GM13976 (cell line): ENCODE data around the gene SEMA3A.

ENCODE experiments used
- DNase-seq: peaks from one replicate; pipeline ENCODE4 v3.0.0; 2012; ENCODE audit warnings: low spot score
- in situ Hi-C: fragments of 300-500 bp; cut with MboI; formaldehyde crosslinking; loops from one replicate; pipeline ENCODE4 v1.12.0; 2022; ENCODE audit warnings: low sequenced_read_pairs, mixed read lengths, inconsistent platforms; ENCODE audit not compliant: unreplicated experiment
- TF ChIP-seq, protein P1 (sequence below): IDR thresholded peaks from 2 replicates; pipeline ENCODE4 v1.5.1; 2012; ENCODE audit warnings: borderline replicate concordance, mild to moderate bottlenecking; ENCODE audit not compliant: insufficient read depth; ENCODE audit errors: extremely low read depth, missing control alignments, control extremely low read depth

SEMA3A gene

DNA sequence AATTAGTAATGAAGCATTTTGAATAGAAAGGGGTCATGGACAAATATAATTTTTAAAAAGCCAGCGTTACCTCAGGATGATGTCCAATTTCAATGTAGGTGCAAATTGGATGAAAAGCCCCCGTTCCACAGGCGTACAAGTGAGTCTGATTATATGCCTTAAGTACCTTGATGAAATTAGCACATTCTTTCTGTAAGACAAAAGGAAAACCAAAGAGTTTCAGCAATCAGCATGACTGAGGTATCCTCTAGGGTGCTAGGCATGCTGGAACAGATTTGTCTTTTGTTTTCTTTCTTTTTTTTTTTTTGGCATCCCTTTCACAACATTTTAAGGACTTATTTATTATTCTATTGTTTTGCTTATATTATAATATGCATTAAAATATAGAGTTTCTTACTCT, 84.2 kb downstream of the SEMA3A start:
- TF ChIP-seq, protein P1, sequence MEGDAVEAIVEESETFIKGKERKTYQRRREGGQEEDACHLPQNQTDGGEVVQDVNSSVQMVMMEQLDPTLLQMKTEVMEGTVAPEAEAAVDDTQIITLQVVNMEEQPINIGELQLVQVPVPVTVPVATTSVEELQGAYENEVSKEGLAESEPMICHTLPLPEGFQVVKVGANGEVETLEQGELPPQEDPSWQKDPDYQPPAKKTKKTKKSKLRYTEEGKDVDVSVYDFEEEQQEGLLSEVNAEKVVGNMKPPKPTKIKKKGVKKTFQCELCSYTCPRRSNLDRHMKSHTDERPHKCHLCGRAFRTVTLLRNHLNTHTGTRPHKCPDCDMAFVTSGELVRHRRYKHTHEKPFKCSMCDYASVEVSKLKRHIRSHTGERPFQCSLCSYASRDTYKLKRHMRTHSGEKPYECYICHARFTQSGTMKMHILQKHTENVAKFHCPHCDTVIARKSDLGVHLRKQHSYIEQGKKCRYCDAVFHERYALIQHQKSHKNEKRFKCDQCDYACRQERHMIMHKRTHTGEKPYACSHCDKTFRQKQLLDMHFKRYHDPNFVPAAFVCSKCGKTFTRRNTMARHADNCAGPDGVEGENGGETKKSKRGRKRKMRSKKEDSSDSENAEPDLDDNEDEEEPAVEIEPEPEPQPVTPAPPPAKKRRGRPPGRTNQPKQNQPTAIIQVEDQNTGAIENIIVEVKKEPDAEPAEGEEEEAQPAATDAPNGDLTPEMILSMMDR: no peak
- DNase-seq: no peak
- in situ Hi-C loops: no loop called here

DNA sequence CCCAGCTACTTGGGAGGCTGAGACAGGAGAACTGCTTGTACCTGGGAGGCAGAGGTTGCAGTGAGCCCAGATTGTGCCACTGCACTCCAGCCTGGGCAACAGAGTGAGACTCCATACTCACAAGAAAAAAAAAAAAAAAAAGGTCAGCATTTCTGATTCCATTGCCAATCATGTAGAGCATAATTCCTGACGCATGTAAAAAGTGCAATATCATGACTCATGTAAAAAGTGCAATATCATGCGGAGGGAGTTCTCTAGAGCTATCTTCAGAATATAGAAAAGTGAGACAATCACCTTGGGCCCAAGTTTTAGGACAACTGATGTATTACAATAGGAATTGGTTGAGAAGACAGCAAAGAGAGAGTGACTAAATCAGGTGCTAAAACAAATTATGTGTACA, 85.8 kb downstream of the SEMA3A start:
- TF ChIP-seq, protein P1: no peak
- no peak for DNase-seq
- in situ Hi-C loops: no loop called here

DNA sequence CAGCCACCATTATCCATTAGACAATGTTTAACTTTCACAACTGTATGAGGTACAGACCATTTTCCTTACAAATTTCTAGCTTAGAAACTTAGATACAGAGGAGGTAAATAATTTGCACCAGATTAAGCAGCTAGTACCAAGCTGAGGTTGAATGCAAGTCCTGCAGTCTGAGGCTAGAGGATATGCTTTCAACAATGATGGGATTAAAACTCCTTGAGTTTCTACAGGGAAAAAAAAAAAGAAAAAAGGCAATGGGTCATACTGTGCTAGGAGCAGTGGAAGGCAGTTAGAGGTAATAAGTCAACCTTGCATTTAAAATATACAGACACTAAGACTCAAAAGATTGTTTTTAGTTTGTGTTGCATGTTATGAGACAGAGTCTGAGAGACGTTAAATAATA, 86.5 kb downstream of the SEMA3A start:
- DNase-seq: no peak
- in situ Hi-C loops: no loop called here
- TF ChIP-seq, protein P1: no peak

DNA sequence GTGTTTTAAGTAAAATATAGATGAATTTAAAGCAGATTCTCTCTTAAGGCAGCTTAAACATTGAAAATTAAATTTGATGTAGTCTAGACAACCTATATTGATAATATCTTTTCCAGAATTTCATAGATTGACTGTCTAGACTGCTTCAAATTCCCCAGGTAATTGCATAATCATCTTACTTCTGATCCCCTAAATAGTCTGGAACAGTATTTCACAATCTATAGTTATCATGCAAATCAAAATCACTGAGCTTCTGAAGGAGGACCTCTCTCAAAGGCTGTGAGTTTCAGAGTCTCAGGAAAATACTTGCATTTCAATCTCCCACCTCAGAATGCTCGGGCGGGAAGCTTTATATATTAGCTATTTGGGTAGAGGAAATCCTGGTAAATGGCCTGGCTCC, 87.3 kb downstream of the SEMA3A start:
- in situ Hi-C loops: no loop called here
- TF ChIP-seq, protein P1: no peak
- DNase-seq: no peak

DNA sequence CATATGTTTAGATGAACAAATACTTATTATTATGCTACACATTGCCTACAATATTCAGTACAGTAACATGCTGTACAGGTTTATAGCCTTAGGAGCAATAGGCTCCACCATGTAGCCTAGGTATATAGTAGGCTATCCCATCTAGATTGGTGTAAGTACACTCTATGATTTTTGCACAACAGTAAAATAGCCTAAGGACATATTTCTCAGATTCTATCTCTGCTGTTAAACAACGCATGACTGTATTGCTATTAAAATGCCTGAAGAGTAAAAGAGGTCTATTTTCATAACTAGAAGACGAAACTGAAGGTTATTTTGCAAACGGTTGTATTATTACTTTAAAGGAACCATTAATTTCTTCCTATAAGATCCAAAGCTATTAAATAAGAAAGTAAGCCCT, 88.3 kb downstream of the SEMA3A start:
- DNase-seq: no peak
- TF ChIP-seq, protein P1: no peak
- in situ Hi-C loops: no loop called here

DNA sequence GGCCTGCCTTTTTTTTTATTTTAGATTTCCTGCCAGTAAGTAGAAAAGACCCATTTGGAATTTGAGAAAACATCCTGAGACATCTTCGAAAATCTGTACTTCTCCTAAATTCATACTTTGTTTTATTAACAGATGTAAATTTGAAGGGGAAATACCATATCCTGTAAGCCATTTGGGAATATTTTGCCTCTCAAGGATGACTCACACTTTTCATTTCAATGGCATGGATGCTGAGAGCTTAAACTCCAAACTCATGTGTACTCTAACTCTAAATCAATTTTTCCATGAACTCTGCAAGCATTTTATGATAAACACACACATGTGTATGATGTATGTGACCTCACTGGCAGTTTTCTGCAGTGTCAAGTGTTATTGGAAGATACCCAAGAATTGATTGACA, 89.0 kb downstream of the SEMA3A start:
- no peak for DNase-seq
- TF ChIP-seq, protein P1: no peak
- in situ Hi-C loops: no loop called here

DNA sequence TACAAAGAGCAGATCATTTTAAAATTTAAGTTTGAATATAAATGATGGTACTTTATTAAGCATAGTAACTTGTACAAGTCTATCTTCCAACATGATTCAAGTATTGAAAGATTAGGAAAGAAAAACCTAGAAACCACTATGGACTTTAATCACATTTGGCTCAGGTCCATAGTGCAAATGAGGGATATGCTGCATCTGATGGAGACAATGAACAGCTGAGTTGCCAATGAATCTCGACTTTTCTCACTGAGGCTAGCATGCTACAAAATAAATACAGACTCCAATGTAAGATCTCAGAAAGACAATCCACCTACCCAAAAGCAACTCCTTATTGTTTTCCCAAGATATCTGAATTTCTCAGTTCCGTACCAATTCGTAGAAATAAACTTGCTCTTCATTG, 89.8 kb downstream of the SEMA3A start:
- TF ChIP-seq, protein P1: no peak
- in situ Hi-C loops: no loop called here
- DNase-seq: no peak
